ENCODE data around the gene GJB1. TPM values are rescaled to one million over a fixed set of nuclear protein-coding genes. Genes with fewer than 3 reads are reported as not detected.

The GJB1 gene
- total RNA-seq, 1 experiment from 2014 or later: not detected

DNA sequence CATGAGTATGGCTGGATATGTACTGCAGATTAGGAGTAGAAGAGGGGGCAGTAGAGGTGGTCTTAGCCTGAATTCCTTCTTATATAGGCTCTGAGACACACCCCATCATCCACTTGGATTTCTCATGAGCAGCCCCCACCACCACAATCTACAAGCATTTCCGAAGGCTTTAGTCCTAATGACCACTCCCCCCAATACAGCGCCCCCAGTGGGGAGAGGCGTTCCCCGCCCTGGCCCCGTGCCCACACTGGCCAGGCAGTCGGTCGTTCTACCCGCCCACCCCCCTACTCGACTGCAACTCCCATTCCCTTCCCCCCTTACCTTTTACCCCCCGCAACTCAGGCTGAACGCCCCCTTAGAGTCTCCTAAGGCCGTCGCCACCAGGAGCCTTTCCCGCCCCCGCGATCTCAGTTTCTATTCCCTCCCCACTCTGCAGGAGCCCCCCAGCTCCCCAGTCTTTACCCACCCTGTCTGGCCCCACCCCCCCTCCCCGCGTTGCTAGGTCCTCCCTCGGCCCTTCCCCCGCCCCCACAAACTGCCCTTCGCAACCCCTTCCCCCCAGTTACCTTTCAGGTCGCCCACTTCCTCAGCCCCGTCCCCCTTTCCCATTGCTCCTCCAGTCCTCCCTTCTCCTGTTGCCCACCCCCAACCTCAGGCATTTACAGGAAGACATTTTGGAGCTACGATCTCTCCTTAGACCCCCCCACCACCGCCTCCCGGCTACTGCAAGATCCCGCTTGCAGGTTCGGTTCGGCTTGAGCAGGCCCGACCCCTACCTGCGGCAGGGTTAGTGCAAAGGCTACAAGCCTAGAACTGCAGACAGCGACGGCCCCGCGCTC, 30.4 kb downstream of the GJB1 start:
- no peak overlapping the region for H4K5ac ChIP-seq (ENCODE audit: insufficient read length, low read depth, low read length)
- peak overlapping the region; percentile 93 to 95 for H3K4me3 Mint-ChIP-seq
- H3K79me2 ChIP-seq (ENCODE audit: insufficient read depth, low read length): peaks cover 2% of the 10 kb centered on the region; the same call in 1 of the 2 replicates
- peak; percentile 51 for DNase-seq
- H3K27me3 Mint-ChIP-seq (ENCODE audit: low read depth): no peaks in the 10 kb centered on the region
- H3K79me1 ChIP-seq (ENCODE audit: insufficient read depth, low read depth, low read length, poor library complexity, severe bottlenecking): no peaks in the 10 kb centered on the region
- no peak overlapping the region for H4K91ac ChIP-seq (ENCODE audit: insufficient read length, low read depth, low read length)
- no peak overlapping the region for H2BK15ac ChIP-seq (ENCODE audit: low read depth, low read length)
- H2AFZ ChIP-seq (ENCODE audit: low read length): no peak overlapping the region
- no peak overlapping the region for H3K56ac ChIP-seq (ENCODE audit: insufficient read length, low read depth, low read length)
- no peaks in the 10 kb centered on the region for H3K4me1 ChIP-seq (ENCODE audit: insufficient read depth, low read length)
- H3K23ac ChIP-seq (ENCODE audit: insufficient read length, low read depth, low read length): no peak overlapping the region
- H3K27ac ChIP-seq (ENCODE audit: insufficient read length, low read depth, low read length): no peak overlapping the region
- H3K18ac ChIP-seq (ENCODE audit: insufficient read length, low read depth, low read length): peak overlapping the region; percentile 67
- H3K4me2 ChIP-seq (ENCODE audit: insufficient read depth, insufficient read length, low read length): peak overlapping the region; percentile 55
- WGBS (ENCODE audit: extremely low coverage, insufficient read length, low lambda C conversion rate): no CpG with 5 or more reads among the region's 35 CpGs
- H2BK120ac ChIP-seq (ENCODE audit: low read depth, low read length, poor library complexity, severe bottlenecking): no peak overlapping the region
- H3K23me2 ChIP-seq (ENCODE audit: insufficient read length, low read depth, low read length, poor library complexity, severe bottlenecking): peaks cover 14% of the 10 kb centered on the region
- H3K27ac Mint-ChIP-seq: peak overlapping the region; percentile 92 to 99 (median 98); a peak in 6 of 7 replicates
- H3K4me1 Mint-ChIP-seq: peaks cover 10 to 27% of the 10 kb centered on the region in 2 experiments
- H3K36me3 Mint-ChIP-seq (ENCODE audit: insufficient read depth in 1 of 3, low read depth in 3 of 3): peaks cover 25 to 40% (median 27%) of the 10 kb centered on the region in 3 experiments
- no peak overlapping the region for H2BK12ac ChIP-seq (ENCODE audit: insufficient read length, low read depth, low read length)
- H4K20me1 ChIP-seq (ENCODE audit: control insufficient read depth, insufficient read depth, insufficient read length): no peaks in the 10 kb centered on the region
- peak overlapping the region; percentile 66 for H3K9ac ChIP-seq (ENCODE audit: extremely low read depth, insufficient read length, low read length)
- H3K9me3 ChIP-seq (ENCODE audit: control insufficient read depth, low read depth, low read length): peaks cover 14% of the 10 kb centered on the region
- no peak overlapping the region for H3K4ac ChIP-seq (ENCODE audit: low read depth, low read length)
- no peak overlapping the region for H2BK5ac ChIP-seq (ENCODE audit: insufficient read length, low read length)
- H2AK5ac ChIP-seq (ENCODE audit: insufficient read length, low read length): no peak overlapping the region
- H2BK20ac ChIP-seq (ENCODE audit: low read depth, low read length, poor library complexity, severe bottlenecking): no peak overlapping the region
- no peak overlapping the region for H3T11ph ChIP-seq (ENCODE audit: low read length)
- TF ChIP-seq, protein P1, sequence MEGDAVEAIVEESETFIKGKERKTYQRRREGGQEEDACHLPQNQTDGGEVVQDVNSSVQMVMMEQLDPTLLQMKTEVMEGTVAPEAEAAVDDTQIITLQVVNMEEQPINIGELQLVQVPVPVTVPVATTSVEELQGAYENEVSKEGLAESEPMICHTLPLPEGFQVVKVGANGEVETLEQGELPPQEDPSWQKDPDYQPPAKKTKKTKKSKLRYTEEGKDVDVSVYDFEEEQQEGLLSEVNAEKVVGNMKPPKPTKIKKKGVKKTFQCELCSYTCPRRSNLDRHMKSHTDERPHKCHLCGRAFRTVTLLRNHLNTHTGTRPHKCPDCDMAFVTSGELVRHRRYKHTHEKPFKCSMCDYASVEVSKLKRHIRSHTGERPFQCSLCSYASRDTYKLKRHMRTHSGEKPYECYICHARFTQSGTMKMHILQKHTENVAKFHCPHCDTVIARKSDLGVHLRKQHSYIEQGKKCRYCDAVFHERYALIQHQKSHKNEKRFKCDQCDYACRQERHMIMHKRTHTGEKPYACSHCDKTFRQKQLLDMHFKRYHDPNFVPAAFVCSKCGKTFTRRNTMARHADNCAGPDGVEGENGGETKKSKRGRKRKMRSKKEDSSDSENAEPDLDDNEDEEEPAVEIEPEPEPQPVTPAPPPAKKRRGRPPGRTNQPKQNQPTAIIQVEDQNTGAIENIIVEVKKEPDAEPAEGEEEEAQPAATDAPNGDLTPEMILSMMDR (conservative IDR thresholded peaks at IDR 0.05): peak; percentile 56; the same call in 2 of the 3 replicates
- no peaks in the 10 kb centered on the region for H3K27me3 ChIP-seq (ENCODE audit: insufficient read depth, low read length)
- H3K9me3 Mint-ChIP-seq: peaks cover 65 to 74% of the 10 kb centered on the region in 2 experiments
- H4K8ac ChIP-seq (replicated peaks; ENCODE audit: insufficient read length, low read depth, low read length): no peak overlapping the region
- peak overlapping the region; percentile 73 for H3K14ac ChIP-seq (ENCODE audit: insufficient read depth, low read length)

Measured in H9 (cell line).